Measurements from ENCODE around the gene MSI2. TPM values are rescaled to one million over a fixed set of nuclear protein-coding genes. Genes with fewer than 3 reads are reported as not detected.

MSI2 gene
- total RNA-seq, 1 donor from 2014 or later, result 181 TPM

DNA sequence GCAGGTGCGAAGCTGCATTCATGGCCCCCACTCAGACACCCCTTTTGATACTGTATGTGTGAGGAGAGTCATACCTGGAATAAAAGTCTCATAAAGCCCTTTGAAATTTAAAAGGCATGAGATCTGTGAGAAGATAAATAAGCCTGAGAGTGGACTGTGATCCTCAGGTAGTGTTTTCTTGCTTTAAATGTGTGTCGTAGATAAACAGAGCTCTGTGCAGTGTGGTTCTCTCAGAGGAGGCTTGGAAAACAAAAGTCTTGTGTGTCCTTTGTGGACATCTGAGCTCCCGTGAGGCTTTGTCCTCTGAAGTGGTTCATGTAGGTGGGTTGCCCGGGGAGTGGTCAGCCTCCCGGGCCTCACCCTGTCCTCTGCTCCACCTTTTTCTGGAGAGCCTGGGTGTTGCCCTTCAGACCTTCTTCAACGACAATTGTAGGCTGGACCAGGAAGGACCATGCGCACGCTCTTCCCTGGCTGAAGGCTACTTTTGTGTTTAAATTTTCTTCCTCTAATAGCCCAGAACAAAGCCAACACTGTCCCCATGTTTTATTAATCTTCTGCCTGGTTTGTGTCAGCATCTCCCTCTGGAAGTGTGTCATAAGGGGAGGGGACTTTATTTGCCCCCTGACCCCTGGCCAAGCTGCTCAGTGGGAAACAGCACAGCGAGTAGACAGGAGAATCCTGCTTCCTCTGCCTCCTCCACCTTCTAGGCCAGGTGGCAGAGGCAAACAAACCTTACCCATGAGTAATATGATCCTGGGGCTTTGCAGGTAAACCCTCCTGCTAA, 151.2 kb downstream of the MSI2 start:
- intact Hi-C loops (cut with micrococcal nuclease), result loop anchor here (5.0 kb wide), 1 partner anchor 35 kb away; no protein-coding TSS in a partner anchor
- H3K4me3 Mint-ChIP-seq (ENCODE audit: low read depth), result no peak overlapping the region
- peaks cover 35% of the 10 kb centered on the region for H3K4me1 Mint-ChIP-seq (ENCODE audit: low read depth)
- H3K36me3 Mint-ChIP-seq (ENCODE audit: low read depth), result peaks cover 36% of the 10 kb centered on the region
- no peaks in the 10 kb centered on the region for H3K9me3 Mint-ChIP-seq
- H3K27me3 Mint-ChIP-seq (ENCODE audit: low read depth), result no peaks in the 10 kb centered on the region
- DNase-seq (ENCODE audit: low spot score), result no peak
- H3K27ac Mint-ChIP-seq, result peak overlapping the region; percentile 45

DNA sequence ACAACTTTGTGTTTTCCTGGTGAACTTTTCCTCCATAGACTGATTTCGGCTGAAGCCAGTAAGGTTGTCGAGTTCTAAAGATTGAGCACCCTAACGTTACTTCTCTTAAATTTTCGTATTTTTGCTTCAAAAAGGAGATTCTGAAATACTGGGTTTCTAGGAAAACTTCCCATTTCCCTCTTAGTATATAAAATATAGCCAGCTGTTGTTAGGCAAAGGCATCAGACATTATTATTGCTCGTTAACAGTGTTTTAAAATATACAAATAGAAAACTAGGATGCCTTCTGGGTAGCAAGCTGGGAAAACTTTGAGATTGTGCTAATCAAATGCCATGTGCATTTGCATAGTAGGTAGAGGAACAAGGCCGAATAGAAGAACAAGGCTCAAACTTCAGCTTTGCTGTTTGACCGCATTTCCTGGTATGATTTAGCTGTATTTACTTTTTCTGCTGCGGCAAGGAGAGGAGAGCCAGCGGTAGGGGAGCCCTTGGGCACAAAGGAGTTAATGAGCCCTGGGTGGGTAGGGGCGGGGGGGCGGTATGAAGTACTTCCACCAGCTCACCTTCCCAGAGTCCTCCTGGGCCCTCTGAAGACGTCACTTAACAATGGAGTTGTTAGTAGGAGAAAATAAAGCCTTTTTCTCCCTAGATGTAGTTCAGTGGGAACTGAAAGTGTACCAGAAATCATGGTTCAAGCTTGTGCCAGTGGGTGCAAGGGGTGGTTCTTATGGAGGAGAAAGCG, 151.9 kb downstream of the MSI2 start:
- H3K4me3 Mint-ChIP-seq (ENCODE audit: low read depth), result no peak overlapping the region

DNA sequence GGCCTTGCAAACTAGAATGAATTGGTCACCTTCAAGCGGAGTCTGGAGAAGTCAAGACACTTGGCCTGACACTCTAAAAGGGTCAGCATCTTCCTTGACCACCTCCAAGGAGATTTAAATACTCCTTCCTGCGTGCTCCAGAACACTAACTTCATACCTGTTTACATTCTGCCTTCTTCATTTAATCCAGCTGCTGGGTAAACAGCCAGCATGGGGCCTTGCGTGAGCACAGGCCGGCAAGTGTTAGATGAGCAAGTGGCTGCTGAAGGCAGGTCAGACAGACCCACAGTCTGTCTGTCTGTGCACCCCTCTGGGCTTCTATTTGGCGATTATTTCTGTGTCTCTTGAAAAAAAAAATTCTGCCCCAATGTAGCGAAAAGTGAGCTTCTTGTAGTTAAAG, 153.8 kb downstream of the MSI2 start:
- no peak for DNase-seq (ENCODE audit: low spot score)
- H3K27me3 Mint-ChIP-seq (ENCODE audit: low read depth), result no peaks in the 10 kb centered on the region
- no peak overlapping the region for H3K4me3 Mint-ChIP-seq (ENCODE audit: low read depth)
- intact Hi-C loops (cut with micrococcal nuclease), result no loop called here
- no peak overlapping the region for H3K27ac Mint-ChIP-seq
- peaks cover 33% of the 10 kb centered on the region for H3K4me1 Mint-ChIP-seq (ENCODE audit: low read depth)
- H3K9me3 Mint-ChIP-seq, result no peaks in the 10 kb centered on the region
- peaks cover 26% of the 10 kb centered on the region for H3K36me3 Mint-ChIP-seq (ENCODE audit: low read depth)

More for the DNA sequence above, 151.9 kb downstream of the MSI2 start:
- Mint-ChIP-seq H3K4me1 (ENCODE audit: low read depth) (peaks cover 33% of the 10 kb centered on the region), H3K27me3 (ENCODE audit: low read depth) (no peaks in the 10 kb centered on the region), H3K27ac (peak overlapping the region; percentile 43), H3K36me3 (ENCODE audit: low read depth) (peaks cover 31% of the 10 kb centered on the region), H3K9me3 (no peaks in the 10 kb centered on the region)
- intact Hi-C loops (cut with micrococcal nuclease), result loop anchor here (5.0 kb wide), 1 partner anchor 34 kb away; no protein-coding TSS in a partner anchor
- DNase-seq (ENCODE audit: low spot score), result peak; percentile 11

DNA sequence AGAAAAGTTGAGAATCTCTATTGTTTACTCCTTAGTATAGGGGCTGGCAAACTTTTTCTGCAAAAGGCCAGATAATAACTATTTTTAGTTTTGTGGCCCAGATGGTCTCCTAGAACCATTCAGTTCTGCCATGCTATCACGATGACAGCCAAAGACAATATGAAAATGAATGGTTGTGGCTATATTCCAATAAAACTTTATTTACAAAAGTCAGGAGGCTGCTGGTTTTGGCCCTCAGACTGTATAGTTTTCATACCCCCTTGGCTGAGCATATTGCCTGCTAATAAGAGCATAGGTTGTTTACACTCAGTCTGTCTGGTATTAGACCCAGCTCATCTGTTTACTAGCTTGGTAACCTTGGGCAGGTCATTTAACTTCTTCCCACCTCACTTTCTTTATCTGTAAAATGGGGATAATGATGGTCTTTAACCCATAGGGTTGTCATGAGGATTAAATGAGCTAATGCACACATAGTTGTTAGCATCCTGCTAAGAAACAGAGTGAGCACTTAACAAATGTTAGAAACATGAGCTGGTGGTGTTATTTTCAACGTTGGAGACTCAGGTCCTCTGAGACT, 156.3 kb downstream of the MSI2 start:
- Mint-ChIP-seq H3K4me1 (ENCODE audit: low read depth) (peaks cover 22% of the 10 kb centered on the region), H3K36me3 (ENCODE audit: low read depth) (peaks cover 12% of the 10 kb centered on the region), H3K27ac (no peak overlapping the region), H3K4me3 (ENCODE audit: low read depth) (no peak overlapping the region), H3K9me3 (no peaks in the 10 kb centered on the region), H3K27me3 (ENCODE audit: low read depth) (no peaks in the 10 kb centered on the region)
- intact Hi-C loops (cut with micrococcal nuclease), result no loop called here
- no peak for DNase-seq (ENCODE audit: low spot score)

DNA sequence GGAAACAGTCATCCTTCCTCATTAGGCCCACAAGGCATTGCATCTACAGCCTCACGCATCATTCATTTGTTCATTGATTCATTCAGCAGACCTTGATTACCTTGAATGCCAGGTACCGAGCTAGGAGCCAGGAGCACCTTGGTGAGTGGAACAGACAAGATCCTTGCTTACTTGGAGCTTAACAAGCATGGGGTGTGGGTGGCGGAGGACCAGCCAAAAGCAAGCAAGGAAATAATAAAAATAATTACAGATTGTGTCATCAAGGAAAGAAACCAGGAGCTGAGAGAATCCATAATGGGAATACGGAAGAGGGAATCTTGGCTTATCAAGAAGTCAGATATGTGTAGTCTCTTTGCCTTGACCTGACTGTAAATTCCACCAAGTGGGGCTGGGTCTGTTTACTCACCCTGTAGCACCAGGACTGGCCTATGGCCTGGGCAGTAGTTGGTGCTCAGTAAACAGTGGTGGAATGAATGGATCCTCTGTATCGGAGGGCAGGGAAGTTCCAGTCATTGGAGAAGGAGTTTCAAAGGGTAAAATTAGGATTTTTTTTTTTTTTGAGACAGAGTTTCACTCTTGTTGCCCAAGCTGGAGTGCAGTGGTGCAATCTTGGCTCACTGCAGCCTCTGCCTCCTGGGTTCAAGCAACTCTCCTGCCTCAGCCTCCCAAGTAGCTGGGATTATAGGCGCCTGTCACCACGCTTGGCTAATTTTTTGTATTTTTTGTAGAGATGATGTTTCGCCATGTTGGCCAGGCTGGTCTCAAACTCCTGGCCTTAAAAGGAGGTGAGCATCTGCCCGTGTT, 157.7 kb downstream of the MSI2 start:
- Mint-ChIP-seq H3K27me3 (ENCODE audit: low read depth) (no peaks in the 10 kb centered on the region), H3K4me1 (ENCODE audit: low read depth) (peaks cover 14% of the 10 kb centered on the region), H3K9me3 (no peaks in the 10 kb centered on the region), H3K36me3 (ENCODE audit: low read depth) (peaks cover 9% of the 10 kb centered on the region), H3K27ac (no peak overlapping the region), H3K4me3 (ENCODE audit: low read depth) (no peak overlapping the region)
- no peak for DNase-seq (ENCODE audit: low spot score)
- intact Hi-C loops (cut with micrococcal nuclease), result no loop called here

DNA sequence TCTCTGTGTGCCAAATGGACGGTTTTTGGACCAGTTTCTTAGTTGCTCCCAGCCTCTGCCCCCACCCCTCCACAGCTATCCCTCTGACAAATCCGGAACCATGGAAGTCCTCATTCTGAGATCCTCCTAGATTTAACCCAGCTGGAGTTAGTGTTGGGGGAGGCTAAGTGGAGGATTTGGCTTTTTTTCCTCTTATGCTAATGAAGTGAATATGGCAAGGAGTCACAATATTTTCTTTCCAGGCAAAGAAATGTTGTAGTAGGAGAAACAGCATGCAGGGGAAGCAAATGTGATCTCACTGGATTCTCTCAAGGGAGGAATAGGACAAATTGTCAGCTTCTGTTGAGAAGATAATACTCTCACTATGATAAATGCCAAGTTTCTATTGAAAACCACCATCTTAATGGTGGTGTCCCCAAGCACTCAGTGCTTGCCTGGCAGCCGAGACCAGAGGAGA, 159.5 kb downstream of the MSI2 start:
- H3K27ac Mint-ChIP-seq, result no peak overlapping the region
- no peaks in the 10 kb centered on the region for H3K27me3 Mint-ChIP-seq (ENCODE audit: low read depth)
- intact Hi-C loops (cut with micrococcal nuclease), result no loop called here
- H3K4me3 Mint-ChIP-seq (ENCODE audit: low read depth), result no peak overlapping the region
- H3K4me1 Mint-ChIP-seq (ENCODE audit: low read depth), result peaks cover 12% of the 10 kb centered on the region
- no peak for DNase-seq (ENCODE audit: low spot score)
- no peaks in the 10 kb centered on the region for H3K9me3 Mint-ChIP-seq
- peaks cover 6% of the 10 kb centered on the region for H3K36me3 Mint-ChIP-seq (ENCODE audit: low read depth)

DNA sequence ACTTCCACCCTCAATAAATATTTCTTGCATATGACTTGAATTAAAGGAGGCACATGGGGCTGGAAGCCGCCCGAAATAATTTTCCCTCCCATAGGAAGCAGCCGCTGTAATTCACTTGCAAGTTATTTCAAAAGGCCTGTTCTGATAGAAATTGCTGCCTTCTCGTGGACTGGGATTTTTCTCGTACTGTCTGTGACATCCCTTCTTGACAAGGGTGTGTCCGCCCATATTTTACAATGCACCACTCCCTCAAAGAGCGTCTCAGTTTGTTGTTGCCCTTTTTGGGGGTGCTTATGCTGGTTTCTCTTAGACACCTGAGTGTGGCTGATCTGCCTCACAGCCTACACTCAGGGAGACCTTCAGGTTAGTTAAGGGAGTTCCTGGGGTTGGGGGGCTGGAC, 160.0 kb downstream of the MSI2 start:
- Mint-ChIP-seq H3K36me3 (ENCODE audit: low read depth) (peaks cover 6% of the 10 kb centered on the region), H3K4me3 (ENCODE audit: low read depth) (no peak overlapping the region), H3K27me3 (ENCODE audit: low read depth) (no peaks in the 10 kb centered on the region), H3K27ac (no peak overlapping the region), H3K4me1 (ENCODE audit: low read depth) (peaks cover 11% of the 10 kb centered on the region), H3K9me3 (no peaks in the 10 kb centered on the region)
- intact Hi-C loops (cut with micrococcal nuclease), result no loop called here
- no peak for DNase-seq (ENCODE audit: low spot score)

DNA sequence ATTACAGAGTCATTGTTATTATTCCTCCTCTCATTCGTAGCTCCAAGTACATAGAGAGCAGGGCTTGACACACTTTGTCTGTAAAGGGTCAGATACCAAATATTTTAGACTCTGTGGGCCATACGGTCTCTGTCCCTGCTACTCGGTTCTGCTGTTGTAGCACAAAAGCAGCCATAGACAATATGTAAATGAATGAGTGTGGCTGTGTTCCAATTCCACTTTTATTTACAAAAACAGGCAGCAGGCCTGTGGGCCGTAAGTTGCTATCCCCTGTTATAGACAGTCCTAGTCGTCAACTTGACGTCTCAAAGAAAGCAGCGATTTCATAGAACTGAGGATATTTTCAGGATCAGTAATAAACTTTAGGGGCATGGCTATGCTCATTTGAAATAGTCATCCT, 161.6 kb downstream of the MSI2 start:
- intact Hi-C loops (cut with micrococcal nuclease), result no loop called here
- H3K4me1 Mint-ChIP-seq (ENCODE audit: low read depth), result peaks cover 17% of the 10 kb centered on the region
- peaks cover 12% of the 10 kb centered on the region for H3K36me3 Mint-ChIP-seq (ENCODE audit: low read depth)
- H3K27ac Mint-ChIP-seq, result no peak overlapping the region
- H3K4me3 Mint-ChIP-seq (ENCODE audit: low read depth), result no peak overlapping the region
- H3K27me3 Mint-ChIP-seq (ENCODE audit: low read depth), result no peaks in the 10 kb centered on the region
- no peak for DNase-seq (ENCODE audit: low spot score)
- H3K9me3 Mint-ChIP-seq, result no peaks in the 10 kb centered on the region

DNA sequence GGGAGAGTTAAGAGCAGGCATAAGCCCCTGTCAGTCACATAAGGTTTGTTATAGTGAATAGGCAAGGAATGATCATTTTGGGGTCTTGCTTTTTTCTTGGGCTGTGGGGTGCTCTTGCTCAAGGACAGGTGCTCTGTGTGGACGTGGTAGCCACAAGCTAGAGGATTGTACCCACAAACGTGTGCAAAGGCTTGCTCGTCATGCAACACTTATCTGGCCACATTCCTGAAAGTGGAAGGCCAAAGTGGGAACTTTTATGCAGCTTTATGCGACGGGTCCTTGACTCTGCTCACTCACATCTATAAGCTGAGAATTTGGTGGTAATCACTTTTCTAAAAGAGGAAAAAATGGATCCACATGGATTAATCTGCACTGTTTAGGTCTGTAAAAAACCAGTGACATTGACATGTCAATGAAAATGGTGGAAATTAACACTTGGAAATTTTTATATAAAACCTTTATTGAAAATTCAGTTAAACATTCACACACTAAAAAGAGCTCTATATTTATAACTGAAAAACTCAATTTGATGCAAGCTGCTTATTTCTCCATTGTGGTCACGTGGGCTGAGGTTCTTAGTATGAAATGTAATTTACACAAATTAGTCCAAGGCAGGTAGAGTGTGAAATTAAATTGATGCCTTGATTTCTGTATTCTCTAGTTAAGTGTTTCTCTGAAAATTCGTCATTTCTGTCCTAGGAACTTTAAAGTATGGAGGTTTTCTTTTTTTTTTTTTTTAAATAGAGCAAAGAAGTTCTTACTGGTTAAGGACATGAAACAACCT, 162.3 kb downstream of the MSI2 start:
- Mint-ChIP-seq H3K36me3 (ENCODE audit: low read depth) (peaks cover 11% of the 10 kb centered on the region), H3K27ac (no peak overlapping the region), H3K4me3 (ENCODE audit: low read depth) (no peak overlapping the region), H3K9me3 (no peaks in the 10 kb centered on the region), H3K4me1 (ENCODE audit: low read depth) (peaks cover 21% of the 10 kb centered on the region), H3K27me3 (ENCODE audit: low read depth) (no peaks in the 10 kb centered on the region)
- intact Hi-C loops (cut with micrococcal nuclease), result no loop called here
- DNase-seq (ENCODE audit: low spot score), result no peak

DNA sequence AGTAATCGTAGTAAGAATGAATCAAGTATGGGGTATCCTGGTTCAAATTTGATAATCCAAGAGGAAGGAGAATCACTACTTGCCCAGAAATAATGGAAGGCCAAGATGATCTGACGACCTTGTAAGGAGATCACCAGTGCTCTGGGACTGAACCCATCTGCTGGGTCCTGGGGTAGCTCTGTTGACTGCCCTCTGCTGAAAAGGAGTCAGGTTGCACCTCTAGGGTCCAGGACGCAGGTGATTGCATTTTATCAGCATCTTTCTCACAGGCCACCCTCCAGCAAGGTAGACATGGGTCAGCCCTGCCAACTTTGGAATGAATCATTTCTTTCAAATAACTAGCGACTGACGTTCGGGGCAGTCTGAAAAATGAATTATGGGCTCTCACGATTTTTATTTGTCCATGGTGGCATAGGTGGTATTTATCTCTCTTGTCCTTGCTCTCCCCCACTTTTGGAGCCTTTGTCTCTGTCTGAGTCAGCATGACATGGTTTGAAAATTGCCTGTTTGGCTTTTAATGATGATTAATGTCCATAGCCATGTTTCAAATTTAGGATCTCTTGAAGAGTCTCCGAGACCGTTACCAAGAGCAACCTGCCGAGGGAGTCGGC, 163.7 kb downstream of the MSI2 start:
- Mint-ChIP-seq H3K36me3 (ENCODE audit: low read depth) (peaks cover 13% of the 10 kb centered on the region), H3K27ac (no peak overlapping the region), H3K4me3 (ENCODE audit: low read depth) (no peak overlapping the region), H3K9me3 (no peaks in the 10 kb centered on the region), H3K27me3 (ENCODE audit: low read depth) (no peaks in the 10 kb centered on the region), H3K4me1 (ENCODE audit: low read depth) (peaks cover 33% of the 10 kb centered on the region)
- no peak for DNase-seq (ENCODE audit: low spot score)
- intact Hi-C loops (cut with micrococcal nuclease), result no loop called here

DNA sequence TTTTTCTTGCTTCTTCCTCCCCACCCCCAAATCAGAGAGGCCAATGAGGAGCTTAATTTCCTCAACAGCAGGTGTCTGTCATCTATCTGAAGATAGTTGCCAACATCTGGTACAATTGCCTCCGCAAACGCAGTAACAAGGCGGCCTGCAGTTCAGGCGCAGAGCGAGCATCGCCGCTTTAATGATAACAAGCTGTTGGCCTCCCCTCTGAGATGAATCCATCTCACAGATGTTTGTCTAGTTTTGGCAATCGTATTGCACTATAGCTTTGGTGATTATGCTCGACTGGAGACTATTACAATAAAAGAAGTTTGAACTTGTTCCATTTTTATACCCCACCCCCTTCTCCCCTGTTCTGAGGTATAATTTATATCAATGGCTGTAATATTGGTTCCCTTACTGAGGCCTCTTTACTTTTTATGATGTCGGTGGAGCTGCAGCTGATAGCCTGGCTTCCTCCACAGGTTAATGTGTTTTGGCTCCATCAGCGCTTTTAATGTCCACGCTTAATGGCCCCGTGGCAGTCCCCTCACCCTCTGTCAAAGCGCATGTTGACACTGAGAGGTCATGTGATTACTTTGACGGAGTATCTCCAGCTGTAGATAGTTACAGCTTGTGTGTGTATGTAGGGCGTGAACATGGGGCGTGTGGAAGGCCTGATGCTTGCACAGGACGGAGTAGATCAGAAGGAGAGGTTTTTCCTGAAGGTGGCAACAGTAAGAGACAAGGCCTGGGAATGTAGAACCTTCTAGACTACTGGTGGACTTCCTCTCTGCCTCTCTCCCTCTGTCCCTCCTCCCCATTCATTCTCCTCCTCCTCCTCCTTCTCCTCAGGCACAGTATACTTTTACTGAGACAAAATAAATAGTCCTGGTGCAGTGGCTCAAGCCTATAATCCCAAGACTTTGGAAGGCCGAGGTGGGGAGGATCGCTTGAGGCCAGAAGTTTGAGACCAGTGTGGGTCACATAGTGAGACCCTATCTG, 164.7 kb downstream of the MSI2 start:
- Mint-ChIP-seq H3K4me3 (ENCODE audit: low read depth) (no peak overlapping the region), H3K36me3 (ENCODE audit: low read depth) (peaks cover 16% of the 10 kb centered on the region), H3K27me3 (ENCODE audit: low read depth) (no peaks in the 10 kb centered on the region), H3K4me1 (ENCODE audit: low read depth) (peaks cover 36% of the 10 kb centered on the region), H3K27ac (no peak overlapping the region), H3K9me3 (no peaks in the 10 kb centered on the region)
- intact Hi-C loops (cut with micrococcal nuclease), result no loop called here
- DNase-seq (ENCODE audit: low spot score), result no peak

Data from activated T-helper 2 cell treated with anti-CD3 and anti-CD28 coated beads, Interferon-gamma antibody, Interleukin-2, Interleukin-4, amounts not matched to agents 10 μg/mL and 5 μg/mL and 100 μg/mL, durations not matched to agents 14 hours and 24 hours and 36 hours (primary cell).